Globus pallidus (tissue), 1 donor: ENCODE data around the gene NUP43.
"Not testable (repeated sequence)": the region's sequence is repeated elsewhere in the genome, so short reads cannot be mapped to it uniquely, and the experiment has no call there.

Source experiments
- DNase-seq: peaks from one replicate; pipeline ENCODE4 v3.0.0-alpha.2; 2015; ENCODE audit warnings: low spot score

Gene NUP43

GRCh38 chr6:149746147-149746946 lies at the start of gene NUP43:
Gene NUP43, minus strand, starts transcription at chr6:149746529. Its CDS starts 34 bp downstream, at chr6:149746495.
- DNase-seq = peak; percentile 90

GRCh38 chr6:149783551-149783950 lies 37.2 kb upstream of the NUP43 start:
- DNase-seq = no peak

GRCh38 chr6:149782337-149782736 lies 36.0 kb upstream of the NUP43 start:
- DNase-seq = no peak

- no peak for DNase-seq
Observed at GRCh38 chr6:149781715-149782114, 35.4 kb upstream of the NUP43 start.

- no peak for DNase-seq
Observed at GRCh38 chr6:149779644-149779963, 33.3 kb upstream of the NUP43 start.

GRCh38 chr6:149777624-149778023 lies 31.3 kb upstream of the NUP43 start:
- DNase-seq = no peak

GRCh38 chr6:149771925-149772324 lies 25.6 kb upstream of the NUP43 start:
- no peak for DNase-seq

- no peak for DNase-seq
Observed at GRCh38 chr6:149771185-149771584, 24.9 kb upstream of the NUP43 start.

GRCh38 chr6:149769676-149770075 lies 23.3 kb upstream of the NUP43 start:
- DNase-seq = no peak

- no peak for DNase-seq
Observed at GRCh38 chr6:149766156-149766769, 19.9 kb upstream of the NUP43 start.

- DNase-seq = no peak
Observed at GRCh38 chr6:149763866-149764265, 17.5 kb upstream of the NUP43 start.

GRCh38 chr6:149761438-149761837 lies 15.1 kb upstream of the NUP43 start:
- no peak for DNase-seq

- no peak for DNase-seq
Observed at GRCh38 chr6:149756261-149756636, 9.9 kb upstream of the NUP43 start.

- DNase-seq = peak; percentile 67
Observed at GRCh38 chr6:149755300-149756260, 9.3 kb upstream of the NUP43 start.

GRCh38 chr6:149754548-149754947 lies 8.2 kb upstream of the NUP43 start:
- peak; percentile 9 for DNase-seq

GRCh38 chr6:149753374-149753637 lies 7.0 kb upstream of the NUP43 start:
- DNase-seq = not testable (repeated sequence)

- DNase-seq = no peak
Observed at GRCh38 chr6:149752600-149753373, 6.5 kb upstream of the NUP43 start.

GRCh38 chr6:149751920-149752319 lies 5.6 kb upstream of the NUP43 start:
- DNase-seq = not testable (repeated sequence)

GRCh38 chr6:149751239-149751638 lies 4.9 kb upstream of the NUP43 start:
- DNase-seq = no peak

- DNase-seq = no peak
Observed at GRCh38 chr6:149750136-149750609, 3.8 kb upstream of the NUP43 start.

GRCh38 chr6:149749594-149750135 lies 3.3 kb upstream of the NUP43 start, which contains the start of gene PCMT1:
Gene PCMT1, plus strand, starts transcription at chr6:149749741. Its CDS starts 161 bp downstream, at chr6:149749902.
- DNase-seq = peak; percentile 91
